K562 (cell line): Measurements from ENCODE around the gene GAL3ST1. TPM values are rescaled to one million over a fixed set of nuclear protein-coding genes. Genes with fewer than 3 reads are reported as not detected.

Experiments used
- ATAC-seq: fragments of 200-7000 bp; cut with Tn5 transposase; 3 replicates; pipeline ENCODE4 v1.9.1; 2020; ENCODE audit warnings: moderate library complexity
- BruUV-seq: library from RNA; stranded (reverse); fragments of 400-500 nt; replicated peaks from 2 replicates; lab custom pipeline; 2021; lab: Mats Ljungman, UMichigan
- CTCF ChIA-PET: fragments of 300-600 bp; formaldehyde crosslinking; extraction: SDS; loops from one replicate; lab custom pipeline; 2021; ENCODE audit warnings: low intra/inter-chr PET ratio; lab: Yijun Ruan, JAX
- POLR2A ChIA-PET: fragments of 300-600, 350-650 bp; sonication (Branson Sonifier 250); formaldehyde crosslinking; extraction: SDS; loops from one replicate; lab custom pipeline; 2021; ENCODE audit warnings: antibody characterized with exemption, inconsistent platforms; lab: Yijun Ruan, JAX
- DNase-seq, 4 experiments: peaks; one replicate each; pipeline versions ENCODE4 v3.0.0 to v3.0.0-alpha.2; 2011 to 2018; ENCODE audit warnings: low spot score in 3 of 4, mixed read lengths in 3 of 4; ENCODE audit errors: extremely low read depth in 1 of 4
- FAIRE-seq: peaks from 2 replicates; lab custom pipeline; 2011; peaks lifted over from hg19 to GRCh38; lab: Jason Lieb, UNC
- H2AFZ ChIP-seq: 2 replicates; pipeline ENCODE4 v1.6.0; 2011; ENCODE audit warnings: low read depth, low read length, control low read depth, inconsistent platforms
- H3K27ac ChIP-seq: fragments of 200-600 bp; 3 replicates; pipeline ENCODE4 v1.8.0; 2011; ENCODE audit warnings: low read depth, mild to moderate bottlenecking, control low read depth, inconsistent platforms, low read length, moderate library complexity, mixed read lengths; ENCODE audit errors: extremely low read depth
- H3K27me3 ChIP-seq, 2 experiments: fragments of 300-600 bp in 1 of 2; 2 replicates in 1 of 2; 3 replicates in 1 of 2; pipeline versions ENCODE4 v1.6.0 to v1.8.0; 2011; ENCODE audit warnings: inconsistent platforms in 2 of 2, low read length in 2 of 2, mild to moderate bottlenecking in 1 of 2, mixed read lengths in 1 of 2, moderate library complexity in 1 of 2; ENCODE audit not compliant: control insufficient read depth in 2 of 2, insufficient read depth in 2 of 2
- H3K36me3 ChIP-seq: fragments of 300-600 bp; 3 replicates; pipeline ENCODE4 v1.8.0; 2011; ENCODE audit warnings: mild to moderate bottlenecking, low read length, inconsistent platforms; ENCODE audit not compliant: control insufficient read depth, insufficient read depth
- H3K4me1 ChIP-seq, 2 experiments: fragments of 200-600 bp in 1 of 2; replicated peaks in 1 of 2; 2 replicates in 1 of 2; 3 replicates in 1 of 2; pipeline versions ENCODE4 v1.5.1 to v1.8.0; 2011; ENCODE audit warnings: inconsistent platforms in 2 of 2, low read length in 2 of 2, mild to moderate bottlenecking in 1 of 2, mixed read lengths in 1 of 2, moderate library complexity in 1 of 2; ENCODE audit not compliant: control insufficient read depth in 2 of 2, insufficient read depth in 2 of 2
- H3K4me2 ChIP-seq: 2 replicates; pipeline ENCODE4 v1.6.1; 2011; ENCODE audit warnings: low read length, control low read depth, inconsistent platforms, mixed read lengths; ENCODE audit not compliant: insufficient read depth
- H3K4me3 ChIP-seq: fragments of 200-600 bp; sonication (generic), shearing (Covaris generic); 2 replicates; pipeline ENCODE4 v1.5.1; 2016; ENCODE audit warnings: control low read depth, inconsistent platforms
- H3K79me2 ChIP-seq: fragments of 200-600 bp; 3 replicates; pipeline ENCODE4 v1.8.0; 2011; ENCODE audit warnings: low read length, inconsistent platforms; ENCODE audit not compliant: control insufficient read depth, insufficient read depth
- H3K9ac ChIP-seq, 2 experiments: 2 replicates each; pipeline versions ENCODE4 v1.6.0 to v1.6.1; 2011; ENCODE audit warnings: low read depth in 2 of 2, low read length in 2 of 2, control low read depth in 1 of 2, inconsistent platforms in 1 of 2, mild to moderate bottlenecking in 1 of 2, mixed read lengths in 1 of 2; ENCODE audit not compliant: insufficient read depth in 1 of 2
- H3K9me1 ChIP-seq: one replicate; pipeline ENCODE4 v1.6.0; 2011; ENCODE audit warnings: inconsistent platforms, mild to moderate bottlenecking, low read length, moderate library complexity; ENCODE audit not compliant: control insufficient read depth, insufficient read depth
- H3K9me3 ChIP-seq: replicated peaks from 2 replicates; pipeline ENCODE4 v1.5.1; 2011; ENCODE audit warnings: low read depth, low read length, inconsistent platforms; ENCODE audit not compliant: control insufficient read depth, insufficient read depth
- H4K20me1 ChIP-seq: replicated peaks from 2 replicates; pipeline ENCODE4 v1.6.1; 2011; ENCODE audit warnings: low read length, inconsistent platforms, mixed read lengths; ENCODE audit not compliant: control insufficient read depth, insufficient read depth
- CTCF ChIP-seq, 3 experiments: IDR thresholded peaks in 2 of 3; conservative IDR thresholded peaks in 1 of 3; 2 replicates each; pipeline ENCODE4 v1.5.1; 2011 to 2012; ENCODE audit warnings: low read length in 3 of 3, mild to moderate bottlenecking in 3 of 3, control low read depth in 2 of 3, improper control_type of control experiment in 1 of 3, inconsistent platforms in 1 of 3, low read depth in 1 of 3, mixed read lengths in 1 of 3, moderate library complexity in 1 of 3; ENCODE audit not compliant: insufficient read depth in 2 of 3
- DPF2 ChIP-seq: fragments of 450-650 bp; IDR thresholded peaks from 2 replicates; pipeline ENCODE4 v1.6.1; 2016
- WGBS: fragments of 100-300 bp; shearing (Covaris generic); methylation state at CpG from one replicate; pipeline ENCODE4 v1.1.6; 2016; ENCODE audit warnings: low coverage, mixed read lengths; ENCODE audit not compliant: insufficient coverage; ENCODE audit errors: missing lambda C conversion rate; 5-methylcytosine and 5-hydroxymethylcytosine counted together
- in situ Hi-C: fragments of 300-500 bp; cut with MboI; formaldehyde crosslinking; loops from 4 replicates; pipeline ENCODE4 v1.15.0; 2018; ENCODE audit warnings: inconsistent platforms, mixed read lengths
- intact Hi-C: fragments of 100-400 bp; cut with micrococcal nuclease; formaldehyde crosslinking; loops from 2 replicates; pipeline ENCODE4 v1.14.2; 2022
- polyA plus RNA-seq, 8 experiments: library from polyadenylated mRNA; depleted of rRNA in 4 of 8; stranded (reverse) in 5 of 8; unstranded in 3 of 8; fragments of >200 nt; fragmentation: Nextera tagmentation in 2 of 8; fragmentation: Illumina TruSeq in 1 of 8; extraction: Ambion mirVana in 2 of 8; extraction: Trizol in 1 of 8; gene quantifications; 2 replicates each; pipeline versions ENCODE4 v1.2.1 to v1.2.3, GENCODE V29; 2011 to 2014; ENCODE audit warnings: inconsistent platforms in 1 of 8, missing spikeins in 1 of 8
- total RNA-seq, 7 experiments: library from RNA; depleted of rRNA in 6 of 7; stranded (reverse); fragments of >200 nt in 6 of 7; fragmentation: Illumina TruSeq in 2 of 7; extraction: Trizol in 2 of 7; gene quantifications; 2 replicates each; pipeline versions ENCODE4 v1.2.1 to v1.2.3, GENCODE V29; 2011 to 2021; ENCODE audit warnings: low replicate concordance in 1 of 7

Gene GAL3ST1
- total and polyA plus RNA-seq, 9 of the 15 experiments (the other 6 are each of a cell fraction or from before 2014, with no cell fraction given) = 0.03 to 1.9 (median 0.33) TPM; not detected in 1

- POLR2A ChIA-PET = interaction anchor here (0.6 to 1.2 kb wide), 2 partner anchors 8 kb away, joined by 3 read pairs; no protein-coding TSS in a partner anchor
- no peak overlapping the region for H3K4me3 ChIP-seq
- TF ChIP-seq CTCF (IDR thresholded peaks at IDR 0.05 in 2 of 3, conservative IDR thresholded peaks at IDR 0.05 in 1 of 3; ENCODE audit: insufficient read depth in 2 of 3, low read depth in 1 of 3, low read length in 3 of 3) = peak in 1 of 3 experiments; percentile 12; a peak in 1 of 6 replicates
- no peak for TF ChIP-seq DPF2
- TF ChIP-seq, all 486 proteins: peak for 1
- H3K27ac ChIP-seq = no peak overlapping the region
- ATAC-seq (no peak), FAIRE-seq (no peak), DNase-seq (no peak)
- WGBS = 81% methylated on average over 31 of the region's 73 CpGs
- in situ Hi-C loops (no loop called here), intact Hi-C loops (no loop called here)
- no peaks in the 10 kb centered on the region for H3K27me3 ChIP-seq
- peaks cover 0 to 24% of the 10 kb centered on the region in 2 experiments; a peak in 3 of 5 replicates for H3K4me1 ChIP-seq
- no peaks in the 10 kb centered on the region for H4K20me1 ChIP-seq
- no peak overlapping the region for H3K9ac ChIP-seq
- no peak overlapping the region for H2AFZ ChIP-seq
- H3K36me3 ChIP-seq = no peaks in the 10 kb centered on the region
- CTCF ChIA-PET = no interaction called here
- H3K79me2 ChIP-seq = no peaks in the 10 kb centered on the region
- no peak overlapping the region for H3K4me2 ChIP-seq
- no peaks in the 10 kb centered on the region for H3K9me3 ChIP-seq
- BruUV-seq = no TSS peak
- H3K9me1 ChIP-seq = no peaks in the 10 kb centered on the region
Observed at GRCh38 chr22:30555282-30556210, 18.9 kb downstream of the GAL3ST1 start.
